HepG2 (cell line): Measurements from ENCODE around the gene SH3GLB2. TPM values are rescaled to one million over a fixed set of nuclear protein-coding genes. Genes with fewer than 3 reads are reported as not detected.
A peak's percentile ranks its signal among the peaks of the same experiment; 100 is the strongest.

Experiments used
- ATAC-seq: fragments of 200-7000 bp; cut with Tn5 transposase; 3 replicates; pipeline ENCODE4 v1.9.1; 2020; ENCODE audit warnings: mild to moderate bottlenecking, moderate library complexity
- BruUV-seq: library from RNA; stranded (reverse); fragments of 400-500 nt; replicated peaks from 2 replicates; lab custom pipeline; 2021; lab: Mats Ljungman, UMichigan
- CTCF ChIA-PET: fragments of 300-600 bp; formaldehyde crosslinking; extraction: SDS; loops from one replicate; lab custom pipeline; 2021; ENCODE audit warnings: low total read pairs, inconsistent platforms, low intra/inter-chr PET ratio; lab: Yijun Ruan, JAX
- POLR2A ChIA-PET: fragments of 350-600 bp; sonication (Branson Sonifier 250); formaldehyde crosslinking; loops from one replicate; lab custom pipeline; 2020; ENCODE audit warnings: antibody characterized with exemption, inconsistent platforms; lab: Yijun Ruan, JAX
- DNase-seq: peaks from one replicate; pipeline ENCODE4 v3.0.0-alpha.2; 2015; ENCODE audit warnings: low spot score
- FAIRE-seq: peaks from 3 replicates; lab custom pipeline; 2011; peaks lifted over from hg19 to GRCh38; lab: Jason Lieb, UNC
- H2AFZ ChIP-seq: one replicate; pipeline ENCODE4 v1.6.1; 2011; ENCODE audit warnings: low read length, inconsistent platforms
- H3K27ac ChIP-seq: fragments of 300-600 bp; 3 replicates; pipeline ENCODE4 v1.8.0; 2011; ENCODE audit warnings: mixed run types, mild to moderate bottlenecking, mixed read lengths, low read length, inconsistent platforms; ENCODE audit not compliant: insufficient read depth; ENCODE audit errors: extremely low read length
- H3K27me3 ChIP-seq, 2 experiments: fragments of 200-600 bp in 1 of 2; 2 replicates in 1 of 2; 3 replicates in 1 of 2; pipeline versions ENCODE4 v1.6.0 to v1.8.0; 2011; ENCODE audit warnings: low read length in 2 of 2, mild to moderate bottlenecking in 2 of 2, moderate library complexity in 2 of 2, inconsistent platforms in 1 of 2; ENCODE audit not compliant: insufficient read depth in 2 of 2, control insufficient read depth in 1 of 2
- H3K36me3 ChIP-seq, 2 experiments: fragments of 200-600 bp in 1 of 2; replicated peaks in 1 of 2; 2 replicates in 1 of 2; 3 replicates in 1 of 2; pipeline versions ENCODE4 v1.5.1 to v1.8.0; 2011; ENCODE audit warnings: low read length in 2 of 2, inconsistent platforms in 1 of 2; ENCODE audit not compliant: insufficient read depth in 2 of 2, control insufficient read depth in 1 of 2
- H3K4me1 ChIP-seq: 2 replicates; pipeline ENCODE4 v1.5.1; 2012; ENCODE audit warnings: low read length, inconsistent platforms; ENCODE audit not compliant: insufficient read depth
- H3K4me2 ChIP-seq: 2 replicates; pipeline ENCODE4 v1.6.0; 2011; ENCODE audit warnings: low read depth, low read length, inconsistent platforms
- H3K4me3 ChIP-seq, 3 experiments: fragments of 200-600 bp in 1 of 3; sonication (generic), shearing (Covaris generic) in 1 of 3; replicated peaks in 1 of 3; 2 replicates each; pipeline ENCODE4 v1.5.1; 2011 to 2016; ENCODE audit warnings: low read length in 3 of 3, inconsistent platforms in 2 of 3, low read depth in 2 of 3, mild to moderate bottlenecking in 2 of 3, control low read depth in 1 of 3, mixed read lengths in 1 of 3; ENCODE audit not compliant: insufficient read depth in 1 of 3
- H3K79me2 ChIP-seq: one replicate; pipeline ENCODE4 v1.6.1; 2011; ENCODE audit warnings: low read length, inconsistent platforms; ENCODE audit not compliant: insufficient read depth
- H3K9ac ChIP-seq: 2 replicates; pipeline ENCODE4 v1.6.0; 2011; ENCODE audit warnings: mild to moderate bottlenecking, low read depth, low read length, inconsistent platforms; ENCODE audit not compliant: insufficient read depth
- H3K9me3 ChIP-seq: 2 replicates; pipeline ENCODE4 v1.5.1; 2012; ENCODE audit warnings: mild to moderate bottlenecking, low read length
- H4K20me1 ChIP-seq: 2 replicates; pipeline ENCODE4 v1.6.0; 2011; ENCODE audit warnings: inconsistent platforms, mild to moderate bottlenecking, low read length, moderate library complexity; ENCODE audit not compliant: insufficient read depth
- SIN3A ChIP-seq: IDR thresholded peaks from 2 replicates; pipeline ENCODE4 v1.6.1; 2011; ENCODE audit warnings: low read depth, mild to moderate bottlenecking, control low read depth, low read length, borderline replicate concordance
- ZNF589 ChIP-seq: sonication (generic); formaldehyde crosslinking; conservative IDR thresholded peaks from 2 replicates; pipeline ENCODE4 v1.8.0; 2022; ENCODE audit warnings: mild to moderate bottlenecking, moderate library complexity, missing genetic modification reagents
- ZNF687 ChIP-seq: sonication (generic); formaldehyde crosslinking; IDR thresholded peaks from 2 replicates; pipeline ENCODE4 v1.5.1; 2020; ENCODE audit warnings: mild to moderate bottlenecking, missing genetic modification reagents, moderate library complexity
- WGBS: methylation state at CpG from one replicate; pipeline ENCODE4 v1.1.6; 2017; ENCODE audit warnings: low lambda C conversion rate; 5-methylcytosine and 5-hydroxymethylcytosine counted together
- in situ Hi-C: cut with HindIII; loops from 2 replicates; pipeline ENCODE4 v1.10.0; 2017; ENCODE audit warnings: low pct_unique_long_range_greater_than_20kb; ENCODE audit not compliant: extremely low pct_ligation_motif_present
- intact Hi-C: fragments of 100-400 bp; cut with micrococcal nuclease; formaldehyde crosslinking; loops from one replicate; pipeline ENCODE4 v1.10.0; 2022; ENCODE audit not compliant: unreplicated experiment
- polyA plus RNA-seq, 8 experiments: library from polyadenylated mRNA; depleted of rRNA in 3 of 8; stranded (reverse) in 7 of 8; unstranded in 1 of 8; fragments of >200 nt; fragmentation: Illumina TruSeq in 4 of 8; extraction: Trizol in 4 of 8; gene quantifications; 2 replicates each; pipeline versions ENCODE4 v1.2.1 to v1.2.3, GENCODE V29; 2011 to 2016; ENCODE audit warnings: low read depth in 4 of 8, missing spikeins in 1 of 8, mixed read lengths in 1 of 8; ENCODE audit not compliant: insufficient read depth in 1 of 8
- total RNA-seq, 5 experiments: library from RNA; depleted of rRNA; stranded (reverse); fragments of >200 nt; fragmentation: Illumina TruSeq; extraction: Trizol; gene quantifications; 2 replicates each; pipeline ENCODE4 v1.2.3, GENCODE V29; 2016; ENCODE audit warnings: low read depth in 1 of 5
- TF ChIP-seq, protein P1 (sequence below): sonication (generic); formaldehyde crosslinking; conservative IDR thresholded peaks from 2 replicates; pipeline ENCODE4 v1.8.1; 2023; ENCODE audit warnings: missing genetic modification reagents

SH3GLB2 gene
- total and polyA plus RNA-seq, 2 of the 13 experiments (the other 11 are each of a cell fraction or from before 2014, with no cell fraction given) = 24.0 to 40.6 TPM

DNA sequence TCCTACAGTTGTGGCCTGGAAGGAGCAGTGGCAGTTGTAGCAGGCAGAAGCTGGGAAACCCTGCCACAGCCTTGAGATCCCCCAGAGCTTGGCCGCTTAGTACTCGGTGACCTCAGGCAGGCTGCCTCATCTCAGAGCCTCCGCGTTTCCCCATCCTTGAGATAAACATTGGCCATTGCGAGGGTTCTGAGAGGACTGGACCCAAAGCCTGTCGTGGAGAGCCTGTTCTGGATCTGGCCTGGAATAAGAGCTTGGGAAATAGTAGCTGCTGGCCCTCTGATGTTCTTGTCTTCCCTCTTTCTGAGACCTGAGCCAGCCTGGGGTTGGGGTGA, 9.6 kb upstream of the SH3GLB2 start:
- FAIRE-seq = no peak
- CTCF ChIA-PET = no interaction called here
- in situ Hi-C loops = no loop called here

More for the DNA sequence above, 9.6 kb upstream of the SH3GLB2 start:
- peak; percentile 7 for ATAC-seq
- no peak for DNase-seq
- Histone ChIP-seq H3K79me2 (peaks cover 6% of the 10 kb centered on the region), H3K9me3 (no peaks in the 10 kb centered on the region), H3K36me3 (peaks cover 3 to 14% of the 10 kb centered on the region in 2 experiments; a peak in 4 of 5 replicates), H2AFZ (no peak overlapping the region), H3K4me2 (peak overlapping the region; percentile 94), H3K27ac (peak overlapping the region; percentile 43), H4K20me1 (no peaks in the 10 kb centered on the region), H3K9ac (peak overlapping the region; percentile 67), H3K4me3 (peak overlapping the region; percentile 73 to 97 (median 96)), H3K27me3 (no peaks in the 10 kb centered on the region; a peak in 1 of 5 replicates), H3K4me1 (peaks cover 27% of the 10 kb centered on the region)
- POLR2A ChIA-PET = interaction anchor here (1.0 to 2.5 kb wide), 3 partner anchors 9 to 220 kb away, joined by 3 to 13 read pairs (median 6); partner anchors contain the start of genes DOLPP1, ENDOG and SH3GLB2
- 6% methylated on average over 2 of the region's 6 CpGs for WGBS
- intact Hi-C loops = loop anchor here (5.0 kb wide), 1 partner anchor 45 kb away; the partner anchor contains the start of gene DOLPP1
- TF ChIP-seq SIN3A (0 out of 2 replicates have a peak, but pooled peaks have one; percentile 5), ZNF687 (CRISPR knock-in tag) (peak; percentile 20; the same call in 1 of the 2 replicates), ZNF589 (0 out of 2 replicates have a peak, but pooled peaks have one; percentile 16)
- TF ChIP-seq, protein P1, sequence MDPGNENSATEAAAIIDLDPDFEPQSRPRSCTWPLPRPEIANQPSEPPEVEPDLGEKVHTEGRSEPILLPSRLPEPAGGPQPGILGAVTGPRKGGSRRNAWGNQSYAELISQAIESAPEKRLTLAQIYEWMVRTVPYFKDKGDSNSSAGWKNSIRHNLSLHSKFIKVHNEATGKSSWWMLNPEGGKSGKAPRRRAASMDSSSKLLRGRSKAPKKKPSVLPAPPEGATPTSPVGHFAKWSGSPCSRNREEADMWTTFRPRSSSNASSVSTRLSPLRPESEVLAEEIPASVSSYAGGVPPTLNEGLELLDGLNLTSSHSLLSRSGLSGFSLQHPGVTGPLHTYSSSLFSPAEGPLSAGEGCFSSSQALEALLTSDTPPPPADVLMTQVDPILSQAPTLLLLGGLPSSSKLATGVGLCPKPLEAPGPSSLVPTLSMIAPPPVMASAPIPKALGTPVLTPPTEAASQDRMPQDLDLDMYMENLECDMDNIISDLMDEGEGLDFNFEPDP = no peak
- no TSS peak for BruUV-seq
